Measurements from ENCODE around the gene PIP5KL1.

Gene PIP5KL1

DNA sequence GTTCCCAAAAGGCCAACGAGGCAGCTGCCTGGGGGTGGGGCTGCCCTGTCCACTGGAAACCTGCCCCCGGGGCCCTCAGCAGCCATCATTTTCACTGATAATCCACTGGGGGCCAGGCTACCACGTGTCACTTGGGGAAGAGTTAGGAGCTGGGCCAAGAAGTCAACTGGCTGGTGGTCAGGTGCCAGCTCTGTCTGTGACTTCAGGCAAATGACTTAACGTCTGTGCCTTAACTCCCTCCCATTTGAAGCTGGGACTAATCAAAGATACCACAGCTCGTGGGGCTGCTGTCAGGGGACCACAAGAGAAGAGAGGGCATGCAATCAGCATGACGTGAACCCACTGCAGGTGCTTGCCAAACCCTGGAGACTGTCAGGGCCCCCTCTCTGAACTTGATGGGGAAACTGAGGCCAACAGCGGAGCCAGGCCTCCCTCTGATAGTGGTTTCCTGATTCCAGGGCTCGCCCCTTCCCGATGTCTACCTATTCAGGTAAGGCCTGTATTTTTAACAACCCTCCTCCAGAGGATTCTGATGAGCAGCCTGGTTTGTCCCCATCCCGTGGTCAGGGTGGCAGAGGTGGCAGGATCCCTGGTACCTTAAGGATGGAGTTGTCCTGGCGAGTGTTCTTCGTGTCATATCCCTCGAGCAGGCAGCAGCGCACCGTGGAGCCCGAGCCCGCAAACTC lies 19.4 kb upstream of the PIP5KL1 start:
- no peak for DNase-seq (ENCODE audit: low spot score)

DNA sequence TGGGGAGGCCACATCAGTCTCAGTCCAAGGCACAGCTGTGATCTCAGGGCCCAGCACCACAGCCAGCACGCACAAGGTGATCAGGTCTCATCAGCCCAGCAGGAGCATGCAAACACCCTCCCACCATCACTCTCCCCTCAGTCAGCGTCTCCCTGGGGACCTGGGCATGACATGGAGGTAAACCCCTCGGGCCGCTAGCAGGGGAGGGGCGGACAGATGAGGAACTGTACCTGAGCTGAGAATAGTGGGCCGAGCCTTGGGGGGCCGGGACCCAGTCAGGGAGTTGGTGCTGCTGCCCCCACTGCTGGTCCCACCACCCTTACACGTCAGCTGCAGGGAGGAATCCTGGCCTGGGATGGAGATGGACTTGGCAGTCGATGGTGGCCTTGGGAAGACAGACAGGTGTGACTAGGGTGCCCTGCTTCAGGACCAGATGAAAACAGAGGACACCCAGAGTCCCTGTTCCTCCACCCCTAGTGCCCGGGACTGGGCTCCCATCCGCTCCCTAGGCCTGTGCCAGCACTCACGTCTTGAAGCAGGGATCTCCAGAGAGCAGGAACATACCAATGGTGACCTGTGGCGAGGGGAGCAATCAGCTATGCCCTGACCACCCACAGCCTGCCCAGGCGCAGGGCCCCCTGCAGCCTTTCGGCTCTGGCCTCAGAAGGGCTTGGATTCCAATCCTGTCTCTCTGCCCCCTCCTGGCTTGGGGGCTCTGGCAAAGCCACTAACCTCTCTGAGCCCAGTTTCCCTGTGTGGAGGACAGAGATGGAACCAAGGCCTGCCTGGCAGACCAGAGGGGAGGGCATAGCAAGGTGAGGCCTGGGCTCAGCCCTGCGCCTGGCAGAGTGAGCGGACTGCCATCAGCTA lies 17.5 kb upstream of the PIP5KL1 start:
- no peak for DNase-seq (ENCODE audit: low spot score)

DNA sequence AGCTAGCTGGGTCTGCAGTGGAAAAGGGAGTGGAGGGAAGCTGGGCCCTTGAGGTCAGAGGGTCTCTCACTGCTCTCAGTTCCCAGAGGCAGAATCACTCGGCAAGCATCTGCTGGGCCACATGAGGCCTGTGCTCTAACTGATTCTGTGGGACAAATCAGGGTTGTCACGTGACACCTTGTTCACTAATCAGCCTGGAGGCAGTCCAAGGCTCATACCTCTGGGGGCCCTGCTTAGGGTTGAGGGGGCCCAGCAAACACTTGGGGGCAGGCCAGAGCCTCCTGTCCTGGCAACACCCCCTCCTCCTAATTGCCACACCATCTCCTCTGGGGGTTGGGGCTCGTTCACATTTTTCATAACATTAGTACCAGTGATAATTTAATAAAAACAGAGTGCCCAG lies 16.2 kb upstream of the PIP5KL1 start:
- no peak for DNase-seq (ENCODE audit: low spot score)

DNA sequence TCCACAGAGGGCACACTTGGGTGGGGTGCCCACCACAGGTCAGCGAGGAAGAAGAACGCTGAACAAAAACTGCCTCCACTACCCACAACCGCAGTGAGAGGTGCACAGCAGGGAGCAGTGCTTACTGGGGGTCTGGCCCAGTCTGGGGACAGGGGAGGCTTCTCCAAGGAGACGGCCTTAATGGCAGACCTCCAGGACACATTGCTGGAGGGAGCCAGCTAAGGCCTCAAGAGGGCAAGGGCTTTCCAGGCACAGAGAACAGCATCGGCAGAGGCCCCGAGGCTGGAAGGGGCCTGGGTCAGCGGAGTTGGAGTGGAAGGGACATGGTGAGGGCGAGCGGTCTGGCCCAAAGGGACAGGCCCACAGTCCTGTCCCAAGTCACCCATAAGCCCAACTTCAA lies 15.4 kb upstream of the PIP5KL1 start:
- no peak for DNase-seq (ENCODE audit: low spot score)

DNA sequence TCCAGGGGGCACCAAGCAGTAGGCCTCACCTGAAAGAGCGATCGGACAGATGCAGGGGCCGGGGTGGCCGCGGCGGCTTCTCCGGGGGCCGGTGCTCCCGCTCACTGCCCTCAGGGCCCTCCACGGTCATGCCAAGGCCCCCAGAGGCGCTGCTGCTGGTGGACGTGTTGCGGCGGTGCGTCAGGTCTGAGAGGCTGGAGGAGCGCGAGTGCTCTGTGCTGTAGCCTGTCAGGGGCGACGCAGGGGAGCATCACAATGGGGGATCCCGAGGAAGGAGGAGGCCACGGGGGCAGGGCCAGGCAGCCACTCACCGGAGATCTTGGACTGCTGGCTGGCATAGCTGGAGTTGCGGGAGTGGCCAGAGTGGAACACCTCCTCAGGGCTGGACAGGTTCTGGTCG lies 14.8 kb upstream of the PIP5KL1 start:
- no peak for DNase-seq (ENCODE audit: low spot score)

DNA sequence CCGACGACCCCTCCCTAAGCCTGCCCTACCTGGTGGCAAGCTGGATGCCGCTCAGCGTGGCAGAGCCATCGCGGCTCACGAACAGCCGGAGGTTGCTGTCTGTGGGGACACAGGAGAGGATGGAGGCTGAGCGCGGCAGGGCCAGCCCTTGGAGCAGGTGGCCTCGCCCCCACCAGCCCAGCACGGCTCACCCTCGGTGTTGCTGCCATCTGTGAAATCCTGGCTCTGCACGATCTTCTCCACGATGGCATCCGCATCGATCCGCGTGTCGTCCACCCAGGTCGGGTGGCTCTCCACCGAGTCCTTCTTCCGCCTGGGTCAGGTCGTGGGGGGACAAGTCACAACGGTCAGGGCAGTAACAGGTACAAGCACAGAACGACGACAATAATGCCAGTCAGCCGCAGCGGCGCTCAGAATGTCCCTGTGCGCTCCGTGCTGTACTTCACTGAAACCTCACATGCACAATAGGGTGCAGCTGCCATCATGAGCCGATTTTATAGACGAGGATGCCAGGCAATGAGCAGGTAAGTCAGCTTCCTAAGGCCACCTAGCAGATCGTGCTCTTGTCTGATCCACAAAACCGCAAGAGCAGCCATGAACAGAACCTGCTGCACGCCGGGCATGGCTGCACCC lies 14.1 kb upstream of the PIP5KL1 start:
- DNase-seq (ENCODE audit: low spot score) = no peak

DNA sequence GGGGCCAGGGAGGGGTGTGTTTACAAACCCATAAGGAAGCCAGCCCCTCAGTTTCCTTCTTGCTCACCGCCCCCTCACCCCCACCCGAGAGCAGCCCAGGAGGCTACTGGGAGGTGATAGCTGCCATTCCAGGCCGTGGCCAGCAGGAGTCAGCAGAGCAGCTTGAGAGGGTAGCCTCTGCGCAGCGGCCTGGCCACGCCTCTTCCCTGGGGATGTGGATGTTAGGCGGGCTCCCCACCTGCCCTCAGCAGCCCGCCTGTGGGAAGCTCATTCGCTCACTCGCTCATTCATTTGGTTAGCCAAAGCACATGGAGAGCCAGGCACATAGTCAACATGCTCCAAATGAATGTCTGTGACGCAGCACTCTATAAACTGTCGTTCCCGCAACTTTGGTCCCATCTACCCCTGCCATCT lies 13.2 kb upstream of the PIP5KL1 start:
- DNase-seq (ENCODE audit: low spot score) = peak; percentile 72

DNA sequence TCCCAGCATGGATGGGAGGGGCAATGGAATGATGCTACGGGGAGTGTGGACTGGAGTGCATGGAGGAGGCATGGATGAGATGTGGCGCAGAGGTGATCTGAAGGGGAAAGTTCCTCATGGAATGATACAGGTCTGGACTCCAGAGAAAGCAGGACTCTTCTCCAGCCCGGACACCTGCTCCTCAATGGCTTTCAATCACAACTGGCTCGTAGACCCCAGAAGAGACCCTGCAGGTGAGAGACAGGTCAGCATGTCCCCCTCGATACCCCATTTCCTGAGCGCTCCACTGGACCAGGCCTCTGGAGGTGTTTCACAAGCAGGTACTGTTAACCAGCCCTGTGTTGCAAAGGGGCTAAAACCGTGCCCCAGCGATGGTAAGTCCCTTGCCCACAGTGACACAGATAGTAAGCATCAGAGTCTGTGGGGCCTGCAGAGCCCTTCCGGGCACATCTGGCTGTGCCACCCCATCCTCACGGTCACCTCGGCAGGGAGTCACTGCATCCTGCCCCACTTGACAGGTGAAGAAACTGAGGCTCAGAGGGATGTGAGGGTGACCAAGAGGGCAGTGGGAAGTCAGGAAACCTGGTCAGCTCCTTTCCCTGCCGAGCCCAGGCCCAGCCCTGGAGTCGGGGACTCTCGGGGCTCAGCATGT lies 12.6 kb upstream of the PIP5KL1 start:
- DNase-seq (ENCODE audit: low spot score) = no peak

DNA sequence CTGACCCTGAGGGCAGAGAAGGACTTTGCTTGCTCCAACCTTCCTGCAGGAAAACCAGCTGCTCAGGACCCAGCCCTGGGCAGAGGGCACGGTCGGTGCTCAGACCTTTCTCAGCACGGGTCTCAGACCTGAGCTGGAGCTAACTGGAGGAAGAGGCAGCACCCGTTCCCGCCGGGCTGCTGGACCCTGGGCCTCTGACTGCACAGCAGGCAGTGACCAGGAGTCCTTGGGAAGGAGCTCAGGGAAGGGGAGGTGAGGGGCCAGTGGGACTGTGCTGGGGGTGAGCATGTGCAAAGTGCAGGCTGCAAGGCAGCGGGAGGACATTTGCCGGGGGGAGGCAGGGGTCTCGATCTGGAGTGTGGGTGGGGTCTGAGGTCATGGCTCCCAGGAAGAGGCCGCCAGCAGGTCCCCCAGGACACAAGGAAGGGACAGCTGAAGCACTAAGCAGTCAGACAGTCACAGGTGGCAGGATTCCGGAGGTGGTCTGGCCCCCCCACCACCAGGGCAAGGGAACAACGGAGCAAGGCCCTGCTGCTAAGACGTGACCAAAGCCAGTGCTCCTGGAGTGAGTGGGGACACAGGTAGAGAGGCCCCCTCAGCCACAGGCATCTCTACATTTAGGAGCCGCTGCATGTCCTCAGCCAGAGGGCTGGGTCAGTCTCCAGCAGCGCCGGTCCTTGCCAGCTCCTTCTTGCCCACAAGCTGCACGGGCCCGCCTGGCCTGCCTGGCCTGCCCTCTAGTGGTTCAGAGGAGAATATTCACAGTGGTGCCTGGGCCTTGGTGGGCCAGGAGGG lies 11.8 kb upstream of the PIP5KL1 start:
- peak; percentile 51 for DNase-seq (ENCODE audit: low spot score)

DNA sequence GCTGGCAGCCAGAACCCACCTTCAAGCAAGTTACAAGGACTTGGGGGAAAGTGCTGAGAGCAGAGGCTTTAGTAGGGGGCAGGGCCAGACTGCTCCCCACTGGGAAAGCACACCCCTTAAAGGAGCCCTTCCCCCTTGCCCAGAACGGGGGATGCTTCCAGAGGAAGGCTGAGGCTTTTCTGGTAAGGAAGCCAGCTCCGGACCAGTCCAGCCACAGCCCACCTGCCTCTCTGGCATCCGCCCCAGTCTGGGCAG lies 11.3 kb upstream of the PIP5KL1 start:
- DNase-seq (ENCODE audit: low spot score) = no peak

DNA sequence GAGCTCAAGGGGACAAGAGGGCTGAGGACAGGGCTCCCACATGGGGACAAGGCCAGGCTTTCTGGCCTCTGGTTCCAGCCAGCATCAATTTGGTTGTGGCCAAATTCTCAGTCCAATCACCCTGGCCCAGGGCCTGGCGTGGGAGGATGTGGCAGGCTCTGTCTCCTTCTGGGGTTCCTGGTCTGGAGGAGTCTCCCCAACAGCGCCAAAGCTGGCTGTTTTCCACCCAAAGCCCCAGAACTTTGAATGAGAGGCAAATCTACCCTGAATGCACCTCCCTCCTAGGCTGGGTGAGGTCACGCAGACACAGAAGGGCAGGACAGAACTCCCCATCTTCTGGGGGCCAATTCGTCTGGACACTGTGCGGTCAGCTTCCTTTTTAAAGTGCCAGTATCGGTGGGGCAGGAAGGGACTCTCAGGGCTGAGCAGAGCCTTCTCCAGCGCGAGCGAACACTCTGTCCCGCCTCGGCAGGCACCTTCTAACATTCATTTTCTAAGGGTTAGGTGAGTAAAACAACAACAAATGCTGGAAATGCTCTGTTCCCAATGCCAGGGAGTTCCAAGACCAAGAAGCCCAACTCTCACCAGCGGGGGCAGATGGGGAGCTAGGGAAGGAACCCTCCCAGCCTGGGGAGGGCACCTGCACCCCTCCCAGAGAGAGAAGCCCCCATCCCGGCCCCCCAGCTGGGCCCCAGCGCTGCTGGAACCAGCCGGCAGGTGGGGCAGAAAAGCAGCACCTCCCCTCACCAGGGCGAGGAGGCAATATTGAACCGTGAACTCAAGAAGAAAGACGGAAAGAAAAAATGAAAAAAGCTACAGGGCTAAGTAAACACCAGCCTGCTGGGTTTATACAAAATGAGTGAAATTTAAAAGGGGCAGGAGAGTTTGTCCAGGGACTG lies 10.7 kb upstream of the PIP5KL1 start:
- DNase-seq (ENCODE audit: low spot score) = no peak

DNA sequence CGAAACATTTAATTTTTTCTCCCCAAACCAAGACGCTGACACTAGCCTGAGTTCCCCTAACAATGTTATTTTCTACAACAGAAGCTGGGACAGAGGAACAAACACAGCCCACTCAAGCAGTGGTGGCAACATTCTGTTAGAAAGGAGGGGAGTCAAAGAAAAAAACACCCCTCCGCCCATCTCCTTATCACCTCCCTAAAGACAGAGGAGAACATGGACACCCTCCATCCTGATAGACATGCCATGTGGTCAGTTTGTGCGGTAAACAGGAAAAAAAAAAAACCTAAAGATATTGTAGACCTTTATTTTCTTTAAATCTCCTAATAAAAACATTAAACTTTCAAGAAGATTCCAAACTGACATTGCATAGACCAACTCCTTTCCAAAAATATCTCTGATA lies 10.0 kb upstream of the PIP5KL1 start:
- DNase-seq (ENCODE audit: low spot score) = no peak

DNA sequence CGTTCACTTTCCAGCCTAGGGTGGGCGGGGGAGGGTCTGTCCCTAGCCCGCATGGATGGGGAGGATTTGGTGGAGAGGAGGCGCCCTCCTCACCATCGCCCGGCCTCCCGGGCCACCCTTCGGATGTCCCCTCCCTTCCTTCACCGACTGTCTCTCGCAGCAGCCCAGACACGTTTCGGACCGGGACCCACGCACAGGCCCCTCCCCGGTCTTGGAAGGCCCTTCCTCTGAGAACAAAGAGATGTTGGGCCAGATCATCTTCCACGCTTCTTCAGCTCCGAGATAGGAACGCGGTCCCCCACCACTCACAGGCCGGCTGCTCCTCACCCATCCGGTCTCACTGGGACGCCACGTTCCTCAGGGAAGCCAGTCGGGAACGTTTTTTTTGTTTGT lies 7.7 kb upstream of the PIP5KL1 start:
- DNase-seq (ENCODE audit: low spot score) = no peak

DNA sequence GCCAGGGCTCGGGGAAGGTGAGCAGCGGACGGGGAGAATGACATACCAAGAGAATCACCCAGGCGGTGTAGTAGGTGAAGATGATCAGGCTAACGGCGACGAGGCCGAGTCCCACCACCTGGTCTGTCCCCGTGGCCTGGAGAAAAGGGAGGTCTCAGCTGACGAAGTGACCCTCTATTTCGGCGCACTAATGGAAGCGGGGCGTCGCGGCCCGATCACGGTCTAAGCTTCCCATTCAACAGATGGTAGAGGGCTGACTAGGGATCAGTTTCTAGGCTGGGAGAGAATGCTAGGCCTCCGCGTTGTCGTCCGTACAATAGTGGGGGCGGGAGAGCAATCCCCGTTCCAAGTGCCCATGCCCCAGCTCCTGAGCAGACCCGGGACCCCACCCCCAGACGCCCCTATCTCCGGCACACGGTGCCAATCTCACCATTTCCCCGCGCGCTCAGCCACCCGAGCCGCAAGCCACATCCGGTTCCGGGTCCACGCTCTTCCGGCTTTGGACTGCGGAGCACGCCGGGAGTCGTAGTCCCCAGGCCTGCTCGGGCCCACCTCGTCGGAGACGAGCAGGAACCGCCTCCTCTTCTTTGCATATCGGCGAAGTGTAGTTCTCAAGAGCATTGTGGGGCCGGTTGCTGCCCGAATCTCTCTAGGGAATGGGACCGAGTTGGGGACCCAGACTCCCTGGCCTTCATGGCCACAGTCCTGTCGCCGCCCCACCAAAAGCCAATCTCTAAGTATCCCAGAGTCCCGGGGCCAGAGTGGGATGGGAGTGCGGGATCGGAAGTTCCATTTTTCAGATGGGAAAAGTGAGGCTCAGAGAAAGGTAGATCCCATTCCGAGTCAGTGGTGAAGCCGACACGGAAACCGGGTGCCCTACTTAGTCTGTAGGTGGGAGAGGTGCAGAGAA lies 7.1 kb upstream of the PIP5KL1 start, which contains the start of gene DPM2:
DPM2 (minus strand) TSS at position 467 of the 910 bp plus-strand sequence; CDS start at position 433, 34 bp downstream.
- DNase-seq (ENCODE audit: low spot score) = peak; percentile 84

DNA sequence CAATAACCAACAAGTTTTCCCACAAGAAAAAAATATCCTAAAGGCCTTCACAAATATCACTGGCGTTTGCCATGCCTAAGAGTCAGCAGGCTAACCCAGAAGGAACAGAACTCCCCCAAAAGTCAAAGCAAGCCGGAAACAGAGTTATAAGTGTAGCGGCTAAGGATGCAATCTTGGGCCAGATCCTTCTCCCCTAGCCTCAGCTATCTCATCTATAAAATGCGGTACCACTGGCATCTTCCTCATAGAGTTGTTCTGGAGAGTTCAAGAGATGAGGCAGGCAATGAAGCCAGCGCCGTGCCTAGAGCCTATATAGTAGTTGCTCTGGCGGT lies 6.4 kb upstream of the PIP5KL1 start:
- no peak for DNase-seq (ENCODE audit: low spot score)

DNA sequence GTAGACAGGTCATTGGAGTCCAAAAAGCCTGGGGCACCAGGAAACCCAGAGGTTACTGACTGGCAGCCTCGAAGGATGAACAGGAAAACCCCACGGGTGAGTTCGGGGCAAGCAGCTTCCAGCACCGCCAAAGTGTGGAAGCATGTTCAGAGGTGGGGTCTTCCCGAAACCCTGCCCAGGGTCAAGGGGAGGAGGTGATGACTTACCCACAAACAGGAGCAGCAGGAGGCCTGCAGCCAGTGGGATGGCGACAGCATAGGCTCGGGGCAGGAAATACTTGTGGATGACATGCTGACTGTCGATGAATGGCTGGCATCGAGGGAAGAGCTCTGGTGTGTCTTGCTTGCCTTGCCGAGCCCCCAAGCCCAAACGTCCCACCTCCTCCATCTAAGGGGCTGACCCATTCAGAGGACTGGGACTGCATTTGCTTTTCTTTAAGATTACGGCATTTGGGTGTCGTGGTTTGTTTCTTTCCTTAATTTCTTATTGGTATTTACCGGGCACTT lies 5.8 kb upstream of the PIP5KL1 start:
- DNase-seq (ENCODE audit: low spot score) = no peak

DNA sequence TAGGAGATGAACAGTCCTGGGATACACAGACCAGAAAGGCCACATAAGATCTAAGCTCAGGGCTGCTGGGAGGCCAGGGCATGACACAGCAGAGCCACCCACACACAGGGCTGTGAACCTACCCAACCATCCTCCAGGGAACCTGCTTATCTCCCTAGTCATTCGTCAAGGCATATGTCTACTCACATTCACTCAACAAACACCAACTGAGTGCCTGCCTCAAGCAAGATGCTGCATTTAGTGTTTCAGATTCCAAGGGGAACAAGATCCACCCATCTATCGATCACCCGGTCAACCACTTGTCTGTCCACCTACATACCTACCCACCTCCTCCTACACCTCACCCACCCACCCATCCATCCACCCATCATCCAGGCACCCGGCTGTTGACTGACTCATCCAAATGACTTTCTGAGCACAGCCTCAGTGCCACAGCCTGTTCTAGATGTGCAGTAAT lies 5.2 kb upstream of the PIP5KL1 start:
- DNase-seq (ENCODE audit: low spot score) = no peak

DNA sequence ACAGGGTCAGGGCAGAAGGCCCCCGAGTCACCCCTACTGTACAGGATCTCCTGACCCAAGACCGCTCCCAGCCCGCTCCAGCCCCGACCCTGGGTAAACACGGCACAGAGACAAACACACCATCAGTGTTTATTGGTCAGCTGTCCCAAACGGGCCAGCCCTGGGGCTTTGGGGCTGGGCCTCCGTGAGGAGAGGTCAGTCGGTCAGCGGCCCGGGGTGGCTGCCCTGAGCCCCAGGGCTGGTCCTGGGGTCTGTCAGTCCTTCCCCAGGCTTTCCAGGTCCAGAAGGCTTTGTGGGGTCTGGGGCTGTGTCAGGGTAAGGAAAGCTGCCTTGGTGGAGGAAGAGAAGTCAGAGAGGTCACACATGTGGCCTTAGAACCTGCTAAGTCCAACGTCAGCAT lies 4.4 kb upstream of the PIP5KL1 start:
- no peak for DNase-seq (ENCODE audit: low spot score)

DNA sequence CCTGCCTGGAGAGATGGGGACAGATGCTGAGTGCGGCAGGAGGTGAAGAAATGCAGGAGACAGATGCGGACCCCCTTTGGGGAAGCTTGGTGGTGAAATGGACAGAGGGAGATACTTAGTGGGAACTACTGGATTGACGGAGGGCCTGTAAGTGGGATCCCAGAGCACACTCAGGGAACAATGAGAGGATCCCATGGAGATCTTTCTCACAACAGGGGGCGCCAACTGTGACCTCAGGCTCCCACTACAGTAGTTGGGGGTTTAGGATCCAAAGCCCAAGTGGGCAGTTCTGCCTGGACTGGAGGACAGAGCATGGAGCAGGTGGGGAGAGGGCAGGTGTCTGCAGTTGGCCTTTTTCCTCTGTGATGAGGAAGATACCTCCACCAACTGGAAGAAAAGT lies 3.7 kb upstream of the PIP5KL1 start:
- DNase-seq (ENCODE audit: low spot score) = no peak

All from CD4-positive, alpha-beta T cell treated with Interleukin-2 at 100 ng/mL for 4 hours (primary cell).